Limb (tissue), 2 donors: ENCODE measurements around the gene ABCC6.
"Not testable (repeated sequence)": the region's sequence is repeated elsewhere in the genome, so short reads cannot be mapped to it uniquely, and the experiment has no call there.

Experiments used
- DNase-seq, 2 donors: peaks; one replicate each; pipeline ENCODE4 v3.0.0-alpha.2; 2016; ENCODE audit errors: extremely low spot score in 2 of 2

The ABCC6 gene

GRCh38 chr16:16222850-16223661 is at the start of gene ABCC6:
Gene ABCC6 (minus strand): TSS chr16:16223494. CDS start chr16:16223434, 60 bp downstream.
- not testable (repeated sequence) for DNase-seq

GRCh38 chr16:16272573-16273221 is 49.4 kb upstream of the ABCC6 start:
- not testable (repeated sequence) for DNase-seq

DNA sequence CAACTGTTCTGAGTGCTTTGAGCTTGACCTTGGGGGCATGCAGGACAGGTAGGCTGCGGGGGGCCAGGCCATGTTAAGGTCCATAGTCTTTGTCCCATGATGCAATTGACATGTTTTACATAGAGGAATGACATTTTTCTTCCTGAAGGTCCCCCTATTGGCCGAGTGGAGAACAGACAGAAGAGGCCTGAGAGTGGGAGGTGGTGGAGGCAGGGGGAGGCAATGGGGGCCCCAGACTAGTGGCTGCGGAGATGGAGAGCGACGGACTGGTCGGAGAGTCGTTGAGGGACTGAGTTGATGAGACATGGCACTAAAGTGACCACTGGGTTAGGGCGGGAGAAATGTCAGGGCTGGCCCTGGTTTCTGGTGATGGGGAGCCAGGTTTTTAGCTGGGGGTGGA is 48.4 kb upstream of the ABCC6 start:
- not testable (repeated sequence) for DNase-seq

DNA sequence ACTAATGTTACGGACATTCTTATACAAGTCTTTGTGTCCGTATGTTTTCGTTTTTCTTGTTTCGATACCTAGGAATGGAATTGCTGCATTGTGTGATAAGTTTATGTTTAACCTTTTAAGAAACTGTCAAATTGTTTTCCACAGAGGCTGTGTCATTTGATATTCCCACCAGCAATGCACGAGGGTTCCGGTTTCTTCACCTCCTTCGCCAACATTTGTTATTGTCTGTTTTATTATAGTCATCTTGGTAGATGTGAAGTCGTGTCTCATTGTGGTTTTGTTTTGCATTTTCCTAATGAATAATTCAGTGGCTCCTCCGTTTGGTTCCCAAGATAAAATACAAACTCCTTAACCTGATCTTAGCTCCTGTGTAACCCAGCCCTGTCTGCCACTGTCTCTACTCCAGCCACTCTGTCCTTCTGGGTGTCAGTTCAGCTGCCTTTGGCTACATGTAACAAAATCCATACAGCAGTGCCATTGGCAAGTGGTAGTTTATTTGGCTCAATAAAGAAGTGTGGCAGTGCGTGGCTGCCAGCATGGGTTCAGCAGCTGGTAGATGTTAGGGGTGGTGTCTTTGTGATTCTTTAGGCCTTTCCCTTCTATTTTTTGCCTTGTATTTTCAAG is 45.0 kb upstream of the ABCC6 start:
- not testable (repeated sequence) for DNase-seq

DNA sequence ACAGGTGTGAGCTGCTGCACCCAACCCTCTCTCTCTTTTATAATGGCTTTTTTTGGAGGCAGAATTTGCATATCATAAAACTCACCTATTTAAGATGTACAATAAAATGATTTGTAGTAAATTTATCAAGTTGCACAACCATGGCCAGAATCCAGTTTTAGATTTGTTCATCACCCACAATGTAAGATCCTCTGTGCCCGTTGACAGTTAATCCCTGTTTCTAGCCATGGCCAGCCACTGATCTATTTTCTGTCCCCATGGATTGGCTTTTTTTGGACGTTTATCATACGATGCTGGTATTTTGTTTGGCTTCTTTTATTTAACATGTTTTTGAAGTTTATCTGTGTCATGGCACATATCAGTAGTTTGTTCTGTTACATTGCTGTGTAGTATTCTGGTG is 44.4 kb upstream of the ABCC6 start:
- not testable (repeated sequence) for DNase-seq

DNA sequence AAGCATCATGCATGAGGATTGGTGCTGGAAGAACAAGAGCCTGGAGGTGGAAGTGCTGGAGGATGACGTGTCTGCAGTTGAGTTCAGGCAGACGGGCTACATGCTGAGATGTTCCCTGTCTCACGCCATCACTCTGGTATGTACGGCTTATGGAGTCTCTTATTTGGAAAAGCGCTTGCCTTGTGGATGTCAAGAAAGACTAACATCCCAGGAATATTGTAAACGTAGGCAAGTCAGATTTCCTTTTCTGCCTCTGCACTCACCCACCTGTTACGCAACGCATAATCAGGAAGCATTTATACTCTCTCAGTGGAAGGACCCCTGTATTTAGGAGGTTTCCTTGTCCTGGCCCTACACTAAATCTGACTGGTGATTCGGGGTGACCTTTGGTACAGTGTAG is 41.8 kb upstream of the ABCC6 start:
- not testable (repeated sequence) for DNase-seq

DNA sequence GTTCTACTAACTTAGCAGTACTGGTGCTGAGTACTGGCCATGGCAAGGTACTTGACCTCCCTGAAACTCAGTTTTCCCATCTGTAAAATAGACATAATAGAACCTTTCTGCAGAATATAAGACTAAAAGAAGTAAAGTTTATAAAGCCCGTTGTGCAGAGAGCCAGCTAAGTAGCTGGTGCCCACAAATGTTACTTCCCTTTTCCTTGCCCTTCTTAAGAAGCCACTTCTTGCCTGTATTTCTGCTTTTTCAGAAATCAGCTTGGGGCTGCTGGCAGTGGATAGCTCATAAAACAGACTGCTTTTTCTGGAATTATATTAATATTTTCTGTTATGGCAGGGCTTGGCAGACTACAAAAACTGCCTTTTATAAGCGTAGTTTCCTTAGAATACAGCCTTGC is 40.7 kb upstream of the ABCC6 start:
- not testable (repeated sequence) for DNase-seq

DNA sequence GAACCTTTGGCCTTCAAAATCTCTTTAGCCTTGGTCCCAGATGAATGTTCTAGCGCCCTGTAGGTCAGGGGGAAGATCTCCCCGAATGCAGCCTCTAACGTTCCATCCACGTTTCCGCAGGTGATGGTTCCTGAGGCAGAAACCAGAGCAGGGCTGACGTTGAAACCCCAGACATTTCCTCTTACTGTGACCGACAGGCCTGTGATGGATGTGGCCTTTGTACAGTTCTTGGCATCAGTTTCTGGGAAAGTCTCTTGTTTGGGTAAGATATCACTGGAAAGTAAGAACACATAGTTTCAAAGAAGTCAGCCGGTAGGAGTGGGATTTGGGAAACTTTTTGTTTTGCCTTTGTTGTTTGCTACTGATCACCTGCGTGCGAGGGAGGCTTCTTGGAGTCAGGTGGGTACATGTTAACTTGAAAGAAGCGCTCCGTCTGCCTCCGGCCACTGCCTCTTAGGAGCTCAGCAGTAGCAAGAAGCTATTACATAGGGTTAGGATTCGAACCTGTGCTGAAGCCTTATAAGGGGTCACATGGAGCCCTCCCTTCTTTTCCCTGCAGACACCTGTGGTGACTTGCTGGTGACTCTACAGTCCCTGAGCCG is 39.8 kb upstream of the ABCC6 start:
- not testable (repeated sequence) for DNase-seq

DNA sequence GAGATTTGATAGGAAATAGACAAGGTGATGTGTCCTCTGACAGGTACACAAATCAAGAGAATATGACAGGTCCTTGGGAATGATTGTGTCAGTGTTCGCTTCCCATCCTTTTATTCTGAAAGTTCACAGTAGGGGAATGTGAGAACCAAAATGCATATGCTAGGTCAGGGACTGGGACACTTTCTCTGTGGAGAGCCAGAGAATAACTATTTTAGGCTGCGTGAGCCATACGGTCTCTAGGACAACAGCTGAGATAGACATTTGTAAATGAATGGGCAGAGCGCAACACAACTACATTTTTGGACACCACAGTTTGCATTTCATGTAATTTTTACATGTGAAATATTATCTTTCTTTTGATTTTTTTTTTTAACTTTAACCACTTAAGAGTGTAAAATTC is 36.7 kb upstream of the ABCC6 start:
- DNase-seq = not testable (repeated sequence)

DNA sequence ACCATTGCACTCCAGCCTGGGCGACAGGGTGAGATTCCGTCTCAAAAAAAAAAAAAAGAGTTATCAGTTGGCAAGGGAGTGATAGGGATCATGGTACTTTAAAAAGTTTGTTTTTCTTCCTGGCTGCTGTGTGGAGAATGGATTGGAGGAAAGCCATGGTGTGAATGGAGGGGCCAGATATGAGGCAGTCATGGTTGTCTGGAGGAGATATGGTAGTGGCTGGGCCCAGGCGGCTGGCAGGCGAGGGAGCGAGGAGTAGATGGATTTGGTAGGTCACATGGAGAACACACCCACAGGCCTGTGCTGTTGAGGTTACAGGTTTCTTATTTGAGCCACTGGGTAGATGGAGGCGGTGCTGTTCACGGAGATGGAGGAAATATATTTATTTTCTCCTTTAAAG is 35.5 kb upstream of the ABCC6 start:
- DNase-seq = not testable (repeated sequence)

GRCh38 chr16:16257301-16257923 is 34.1 kb upstream of the ABCC6 start:
- not testable (repeated sequence) for DNase-seq

DNA sequence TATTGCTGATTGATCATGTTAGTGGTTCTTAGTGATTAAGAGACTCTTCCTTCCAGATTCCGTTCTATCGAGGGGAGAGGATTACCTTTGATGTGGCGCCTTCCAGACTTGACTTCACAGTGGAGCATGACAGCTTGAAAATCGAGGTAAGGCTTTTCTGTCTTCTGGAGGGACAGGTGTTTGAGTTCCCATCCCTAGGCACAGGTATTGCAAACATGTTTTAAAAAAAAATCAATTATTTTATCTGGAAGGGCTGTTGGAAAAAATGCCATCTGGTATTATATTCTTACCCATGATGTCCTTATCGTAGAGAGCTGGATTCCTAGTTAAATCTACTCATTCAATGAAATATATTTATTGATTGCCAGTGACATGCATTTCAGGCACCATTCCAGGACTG is 29.1 kb upstream of the ABCC6 start:
- not testable (repeated sequence) for DNase-seq

DNA sequence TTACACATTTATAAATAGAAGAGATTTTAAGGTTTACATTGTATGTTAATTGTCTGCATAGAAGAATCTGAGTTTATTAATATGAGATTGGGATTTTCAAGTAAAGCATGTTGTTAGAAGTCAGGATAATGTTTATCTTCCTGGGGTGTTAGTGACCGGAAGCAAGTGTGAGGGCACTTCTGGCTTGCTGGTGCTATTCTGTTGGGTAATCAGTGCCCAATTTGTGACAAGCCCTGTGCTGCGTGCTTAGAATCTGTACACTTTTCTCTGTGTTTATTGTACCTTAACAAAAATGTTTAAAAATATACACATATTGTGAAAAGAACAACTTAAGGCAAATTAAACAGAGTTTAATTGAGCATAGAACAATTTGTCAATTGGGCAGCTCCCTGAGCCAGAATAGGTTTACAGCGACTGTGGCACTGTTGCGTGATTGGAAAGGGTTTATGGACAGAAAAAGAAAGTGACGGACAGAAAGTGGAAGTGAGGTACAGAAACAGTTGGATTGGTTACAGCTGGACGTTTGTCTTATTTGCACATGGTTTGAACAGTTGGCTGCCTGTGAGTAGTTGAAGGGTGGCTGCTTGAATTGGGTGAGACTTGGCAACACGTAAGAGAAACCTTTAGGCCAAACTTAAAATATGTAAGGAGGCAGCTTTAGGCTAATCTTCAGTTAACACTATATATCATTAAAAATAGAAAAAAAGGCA is 26.5 kb upstream of the ABCC6 start:
- not testable (repeated sequence) for DNase-seq

- not testable (repeated sequence) for DNase-seq
Observed at GRCh38 chr16:16247439-16247838, 24.1 kb upstream of the ABCC6 start.

DNA sequence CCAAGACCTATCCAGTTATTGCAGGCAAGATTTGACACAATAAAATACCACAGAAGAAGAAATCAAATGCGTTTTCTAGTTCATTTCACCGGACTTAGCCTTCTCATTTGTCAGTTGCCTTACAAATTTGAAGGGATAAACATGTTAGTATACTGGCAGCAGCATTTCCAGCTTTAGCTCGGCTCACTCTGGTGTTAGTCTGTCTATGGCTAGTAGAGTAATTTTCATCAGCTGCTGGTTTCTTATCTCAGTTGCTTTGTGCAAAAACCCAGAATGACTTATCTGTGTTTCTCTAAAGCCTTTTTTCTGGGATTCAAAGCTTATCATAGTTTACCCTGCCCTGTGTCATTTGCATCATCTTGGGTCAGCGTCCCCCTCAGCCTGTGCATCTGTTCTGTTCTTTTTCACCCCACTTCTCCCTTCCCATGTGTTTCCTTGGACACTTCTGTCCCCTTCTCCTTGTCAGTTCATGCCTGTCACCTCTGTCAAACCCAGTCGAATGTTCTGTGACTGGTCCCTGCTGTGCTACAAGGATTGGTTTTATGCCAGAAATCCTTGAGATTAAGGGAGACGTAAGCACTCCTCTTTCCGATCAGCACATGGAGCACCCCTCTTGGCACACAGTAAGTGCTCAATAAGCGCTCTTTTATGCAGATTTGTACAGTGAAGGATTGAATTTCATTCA is 23.4 kb upstream of the ABCC6 start:
- DNase-seq = not testable (repeated sequence)

DNA sequence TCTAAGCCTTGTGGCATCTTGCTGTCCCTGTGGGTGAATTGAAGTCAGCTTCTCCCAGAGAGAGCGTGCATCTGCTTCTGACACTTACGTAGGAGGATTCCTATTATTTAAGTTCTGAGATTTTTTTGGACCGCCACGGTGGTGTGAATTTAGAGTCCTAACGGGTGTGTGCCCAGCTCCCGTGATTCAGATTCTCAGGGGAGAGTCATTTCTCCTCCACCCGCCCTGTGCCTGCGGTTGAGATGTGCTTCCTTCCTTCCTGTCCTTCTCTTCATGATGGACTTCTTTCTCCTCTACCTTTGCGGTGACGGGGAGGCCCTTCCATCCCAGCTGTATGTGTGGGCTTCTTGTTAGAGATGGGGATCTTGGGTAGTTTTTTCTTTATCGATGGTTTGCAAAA is 20.6 kb upstream of the ABCC6 start:
- DNase-seq = not testable (repeated sequence)

DNA sequence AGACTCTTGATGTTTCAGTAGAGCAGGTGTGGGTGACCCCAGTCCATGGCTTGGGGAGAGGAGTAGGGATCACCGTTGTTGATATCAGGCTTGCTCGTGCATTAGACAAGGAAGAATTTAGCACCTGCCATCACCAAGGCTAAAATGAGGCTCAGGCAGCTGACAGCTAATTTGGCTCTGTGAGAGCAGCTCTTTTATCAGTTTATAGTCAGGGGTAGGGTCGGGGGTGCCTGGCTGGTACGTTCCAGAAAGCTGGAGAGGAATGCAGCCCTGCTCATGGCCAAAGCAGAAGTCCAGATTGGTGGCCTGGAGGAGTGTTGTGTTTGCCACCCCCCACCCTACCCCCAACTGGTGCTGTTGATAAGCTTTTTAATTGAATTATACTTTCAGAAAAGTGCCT is 17.4 kb upstream of the ABCC6 start:
- not testable (repeated sequence) for DNase-seq

- not testable (repeated sequence) for DNase-seq
Observed at GRCh38 chr16:16237738-16238137, 14.4 kb upstream of the ABCC6 start.

- DNase-seq = not testable (repeated sequence)
Observed at GRCh38 chr16:16237071-16237470, 13.8 kb upstream of the ABCC6 start.

GRCh38 chr16:16232692-16233061 is 9.4 kb upstream of the ABCC6 start:
- DNase-seq = not testable (repeated sequence)
